H1 (cell line): ENCODE results near the gene FAN1. TPM values are rescaled to one million over a fixed set of nuclear protein-coding genes. Genes with fewer than 3 reads are reported as not detected.

Experiments
- CTCF ChIA-PET: fragments of 300-600 bp; sonication (Branson Sonifier 250); formaldehyde crosslinking; loops from one replicate; lab custom pipeline; 2021; ENCODE audit not compliant: partially characterized antibody; lab: Charles Lee
- POLR2A ChIA-PET: fragments of 300-600 bp; sonication (Branson Sonifier 250); formaldehyde crosslinking; loops from one replicate; lab custom pipeline; 2021; ENCODE audit warnings: inconsistent platforms; ENCODE audit not compliant: partially characterized antibody; lab: Charles Lee
- DNase-seq, 2 experiments: peaks; one replicate each; pipeline versions ENCODE4 v3.0.0 to v3.0.0-alpha.2; 2010 to 2022; ENCODE audit warnings: low spot score in 2 of 2, low read depth in 1 of 2, mixed read lengths in 1 of 2
- FAIRE-seq: peaks from 2 replicates; lab custom pipeline; 2011; peaks lifted over from hg19 to GRCh38; lab: Jason Lieb, UNC
- H2AFZ ChIP-seq: 2 replicates; pipeline ENCODE4 v1.8.1; 2012; ENCODE audit warnings: low read length, inconsistent platforms
- H2AK5ac ChIP-seq: 2 replicates; pipeline ENCODE4 v1.6.1; 2013; ENCODE audit warnings: low read depth, low read length
- H2BK120ac ChIP-seq: replicated peaks from 2 replicates; pipeline ENCODE3; 2013; ENCODE audit warnings: low read depth, low read length, inconsistent platforms
- H2BK12ac ChIP-seq: 2 replicates; pipeline ENCODE4 v1.6.1; 2013; ENCODE audit warnings: low read depth, low read length
- H2BK15ac ChIP-seq: 2 replicates; pipeline ENCODE4 v1.6.1; 2013; ENCODE audit warnings: low read length
- H2BK20ac ChIP-seq: 2 replicates; pipeline ENCODE4 v1.6.1; 2013; ENCODE audit warnings: low read length
- H2BK5ac ChIP-seq: 2 replicates; pipeline ENCODE4 v1.6.1; 2013; ENCODE audit warnings: low read depth, low read length
- H3K14ac ChIP-seq: 2 replicates; pipeline ENCODE4 v1.6.1; 2013; ENCODE audit warnings: inconsistent platforms; ENCODE audit not compliant: insufficient read length
- H3K18ac ChIP-seq: 2 replicates; pipeline ENCODE4 v1.6.1; 2013; ENCODE audit warnings: low read length; ENCODE audit errors: extremely low read depth
- H3K23ac ChIP-seq: 2 replicates; pipeline ENCODE4 v1.6.1; 2013; ENCODE audit warnings: inconsistent platforms; ENCODE audit not compliant: insufficient read length
- H3K23me2 ChIP-seq: 2 replicates; pipeline ENCODE4 v1.6.1; 2013; ENCODE audit warnings: low read depth, low read length
- H3K27ac ChIP-seq: 2 replicates; pipeline ENCODE4 v1.6.1; 2011; ENCODE audit warnings: low read depth, low read length, inconsistent platforms
- H3K27me3 ChIP-seq, 4 experiments: replicated peaks in 1 of 4; 1 replicate in 1 of 4; 2 replicates in 3 of 4; pipeline versions ENCODE4 v1.6.1 to v1.8.1; 2011 to 2013; ENCODE audit warnings: low read length in 3 of 4, mild to moderate bottlenecking in 3 of 4, inconsistent platforms in 2 of 4, mixed read lengths in 2 of 4, moderate library complexity in 1 of 4; ENCODE audit not compliant: control insufficient read depth in 3 of 4, insufficient read depth in 3 of 4; ENCODE audit errors: extremely low read depth in 1 of 4
- H3K36me3 ChIP-seq, 4 experiments: 2 replicates each; pipeline versions ENCODE4 v1.6.1 to v1.8.1; 2011 to 2013; ENCODE audit warnings: mild to moderate bottlenecking in 4 of 4, low read length in 3 of 4, moderate library complexity in 2 of 4, control low read depth in 1 of 4, inconsistent platforms in 1 of 4; ENCODE audit not compliant: insufficient read depth in 4 of 4, control insufficient read depth in 2 of 4
- H3K4ac ChIP-seq: replicated peaks from 2 replicates; pipeline ENCODE3; 2013; ENCODE audit warnings: low read length, low read depth, mixed read lengths, inconsistent platforms; ENCODE audit not compliant: insufficient read length
- H3K4me1 ChIP-seq, 4 experiments: replicated peaks in 1 of 4; 1 replicate in 1 of 4; 2 replicates in 3 of 4; pipeline versions ENCODE4 v1.6.1 to v1.8.1; 2011 to 2013; ENCODE audit warnings: low read length in 3 of 4, inconsistent platforms in 2 of 4, mixed read lengths in 1 of 4; ENCODE audit not compliant: insufficient read depth in 4 of 4, control insufficient read depth in 3 of 4
- H3K4me2 ChIP-seq, 2 experiments: 2 replicates each; pipeline versions ENCODE4 v1.6.1 to v1.8.1; 2011 to 2013; ENCODE audit warnings: low read depth in 2 of 2, low read length in 2 of 2, control low read depth in 1 of 2, inconsistent platforms in 1 of 2, mild to moderate bottlenecking in 1 of 2; ENCODE audit not compliant: insufficient read depth in 1 of 2
- H3K4me3 ChIP-seq, 4 experiments: fragments of 200-600, 300-600 bp in 1 of 4; sonication (generic), shearing (Covaris generic), sonication (Bioruptor Twin) in 1 of 4; 2 replicates each; pipeline versions ENCODE4 v1.5.1 to v1.8.1; 2011 to 2016; ENCODE audit warnings: low read length in 4 of 4, low read depth in 3 of 4, control low read depth in 2 of 4, inconsistent platforms in 2 of 4, mild to moderate bottlenecking in 2 of 4, mixed read lengths in 1 of 4, moderate library complexity in 1 of 4; ENCODE audit not compliant: insufficient read depth in 2 of 4; ENCODE audit errors: extremely low read depth in 1 of 4
- H3K56ac ChIP-seq: replicated peaks from 2 replicates; pipeline ENCODE3; 2013; ENCODE audit warnings: low read depth, mild to moderate bottlenecking, mixed read lengths, low read length, inconsistent platforms; ENCODE audit not compliant: insufficient read length
- H3K79me1 ChIP-seq: 2 replicates; pipeline ENCODE4 v1.6.1; 2013; ENCODE audit warnings: low read depth, low read length, control low read depth
- H3K79me2 ChIP-seq, 2 experiments: 2 replicates each; pipeline versions ENCODE4 v1.6.1 to v1.8.1; 2012 to 2013; ENCODE audit warnings: low read length in 2 of 2, mild to moderate bottlenecking in 2 of 2, inconsistent platforms in 1 of 2; ENCODE audit not compliant: insufficient read depth in 2 of 2, control insufficient read depth in 1 of 2
- H3K9ac ChIP-seq, 4 experiments: replicated peaks in 1 of 4; 1 replicate in 1 of 4; 2 replicates in 3 of 4; pipeline versions ENCODE4 v1.6.1 to v1.8.1; 2011 to 2013; ENCODE audit warnings: low read depth in 3 of 4, low read length in 3 of 4, control low read depth in 2 of 4, mild to moderate bottlenecking in 2 of 4, moderate library complexity in 2 of 4, inconsistent platforms in 1 of 4; ENCODE audit errors: extremely low read depth in 1 of 4
- H3K9me3 ChIP-seq, 2 experiments: 2 replicates each; pipeline versions ENCODE4 v1.6.1 to v1.8.1; 2012 to 2013; ENCODE audit warnings: mild to moderate bottlenecking in 2 of 2, moderate library complexity in 2 of 2, control low read depth in 1 of 2, inconsistent platforms in 1 of 2, low read depth in 1 of 2, low read length in 1 of 2, mixed read lengths in 1 of 2; ENCODE audit not compliant: insufficient read depth in 2 of 2
- H4K20me1 ChIP-seq, 2 experiments: replicated peaks in 1 of 2; 2 replicates each; pipeline versions ENCODE3 to v1.8.1; 2011 to 2013; ENCODE audit warnings: inconsistent platforms in 2 of 2, low read length in 2 of 2, mild to moderate bottlenecking in 1 of 2; ENCODE audit not compliant: insufficient read depth in 2 of 2, control insufficient read depth in 1 of 2
- H4K5ac ChIP-seq: 2 replicates; pipeline ENCODE4 v1.6.1; 2013; ENCODE audit warnings: low read length, low read depth, mixed read lengths, inconsistent platforms; ENCODE audit not compliant: insufficient read length
- H4K8ac ChIP-seq: 2 replicates; pipeline ENCODE4 v1.8.0; 2013; ENCODE audit warnings: mild to moderate bottlenecking, moderate library complexity, low read length, inconsistent platforms; ENCODE audit not compliant: insufficient read depth; ENCODE audit errors: extremely low read depth
- H4K91ac ChIP-seq: replicated peaks from 2 replicates; pipeline ENCODE3; 2013; ENCODE audit warnings: low read length, mixed read lengths, inconsistent platforms; ENCODE audit not compliant: insufficient read length
- BACH1 ChIP-seq: IDR thresholded peaks from 2 replicates; pipeline ENCODE4 v1.6.1; 2012; ENCODE audit warnings: low read length, improper control_type of control experiment
- SP1 ChIP-seq: IDR thresholded peaks from 2 replicates; pipeline ENCODE4 v1.6.1; 2011; ENCODE audit warnings: low read depth, low read length
- WGBS, 2 experiments: shearing (Covaris generic) in 1 of 2; methylation state at CpG; one replicate each; pipeline versions ENCODE4 v1.1.6 to v1.1.7; 2013 to 2015; ENCODE audit warnings: low lambda C conversion rate in 2 of 2, mixed read lengths in 2 of 2, inconsistent platforms in 1 of 2, low coverage in 1 of 2, missing lambda C conversion rate in 1 of 2; ENCODE audit not compliant: insufficient replicate concordance in 2 of 2, insufficient coverage in 1 of 2, insufficient read length in 1 of 2; ENCODE audit errors: extremely low coverage in 1 of 2, missing lambda C conversion rate in 1 of 2; 5-methylcytosine and 5-hydroxymethylcytosine counted together
- polyA plus RNA-seq, 7 experiments: library from polyadenylated mRNA; depleted of rRNA in 3 of 7; stranded (reverse) in 5 of 7; unstranded in 2 of 7; fragments of >200 nt in 5 of 7; fragments of 200-250 nt in 2 of 7; gene quantifications; 1 replicate in 5 of 7; 2 replicates in 1 of 7; 4 replicates in 1 of 7; pipeline versions ENCODE4 v1.2.1 to v1.2.3, GENCODE V29; 2011 to 2013; ENCODE audit warnings: missing spikeins in 2 of 7, mixed read lengths in 2 of 7
- total RNA-seq: library from RNA; stranded (reverse); fragmentation: NEBNext Ultra II Directional; extraction: Animal tissue kit (Norgen Biotek cat#: 25700); gene quantifications from 2 replicates; pipeline ENCODE4 v1.2.1, GENCODE V29; 2021
- TF ChIP-seq, protein P1 (sequence below): IDR thresholded peaks from 2 replicates; pipeline ENCODE4 v1.6.1; 2011; ENCODE audit warnings: low read length, improper control_type of control experiment

The FAN1 gene
- total and polyA plus RNA-seq, 2 of the 8 experiments (the other 6 are each of a cell fraction or from before 2014, with no cell fraction given), result 8.6 to 24.9 TPM

DNA sequence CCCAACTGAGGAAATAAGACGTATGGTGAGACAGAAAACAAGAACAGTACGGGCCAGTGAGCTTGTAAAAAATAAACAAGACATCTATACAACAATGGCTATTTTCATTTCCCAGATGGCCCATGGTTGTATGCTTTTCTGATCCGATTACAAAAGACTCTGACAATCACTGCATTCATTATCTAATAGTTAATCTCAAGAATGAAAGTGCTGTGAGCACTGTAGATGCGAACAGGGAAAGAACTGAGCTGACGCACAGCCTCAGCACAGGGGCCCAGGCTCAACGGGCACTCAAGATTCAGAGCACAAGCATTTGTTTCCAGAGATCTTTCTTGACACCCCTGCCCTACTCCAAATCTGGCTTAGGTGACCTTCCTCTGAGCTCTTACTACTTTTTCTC lies 80.8 kb downstream of the FAN1 start:
- POLR2A ChIA-PET, result interaction anchor here (1.0 to 1.3 kb wide), 4 partner anchors 9 to 62 kb away, joined by 3 to 5 read pairs (median 4); no protein-coding TSS in a partner anchor

More for the DNA sequence above, 80.8 kb downstream of the FAN1 start:
- H3K79me2 ChIP-seq, result peaks cover 0 to 11% of the 10 kb centered on the region in 2 experiments; a peak in 1 of 4 replicates
- H4K91ac ChIP-seq, result no peak overlapping the region
- no peaks in the 10 kb centered on the region for H4K20me1 ChIP-seq
- DNase-seq (no peak), FAIRE-seq (no peak)
- no peak overlapping the region for H2BK15ac ChIP-seq
- H3K27me3 ChIP-seq, result no peaks in the 10 kb centered on the region; a peak in 1 of 7 replicates
- CTCF ChIA-PET, result interaction anchor here (0.5 to 1.3 kb wide), 3 partner anchors 22 to 214 kb away, joined by 3 to 4 read pairs (median 3); no protein-coding TSS in a partner anchor
- H3K4ac ChIP-seq, result no peak overlapping the region
- no peak overlapping the region for H4K8ac ChIP-seq
- H3K79me1 ChIP-seq, result peaks cover 2% of the 10 kb centered on the region; the same call in 1 of the 2 replicates
- H3K36me3 ChIP-seq, result peaks cover 0 to 4% (median 0%) of the 10 kb centered on the region in 4 experiments; a peak in 1 of 8 replicates
- no peaks in the 10 kb centered on the region for H3K9me3 ChIP-seq
- H2AK5ac ChIP-seq, result no peak overlapping the region
- no peak overlapping the region for H3K14ac ChIP-seq
- no peaks in the 10 kb centered on the region for H3K4me1 ChIP-seq
- no peak overlapping the region for H2BK12ac ChIP-seq
- no peak overlapping the region for H3K27ac ChIP-seq
- no peak overlapping the region for H4K5ac ChIP-seq
- H2BK5ac ChIP-seq, result no peak overlapping the region
- H3K4me2 ChIP-seq, result no peak overlapping the region
- 91% methylated on average over 6 of the region's 6 CpGs; no CpG with 5 or more reads in 1 of the 2 experiments for WGBS, 2 experiments
- H3K23ac ChIP-seq, result no peak overlapping the region
- no peak overlapping the region for H2BK20ac ChIP-seq
- H2AFZ ChIP-seq, result no peak overlapping the region
- H3K23me2 ChIP-seq, result no peaks in the 10 kb centered on the region
- TF ChIP-seq, protein P1, sequence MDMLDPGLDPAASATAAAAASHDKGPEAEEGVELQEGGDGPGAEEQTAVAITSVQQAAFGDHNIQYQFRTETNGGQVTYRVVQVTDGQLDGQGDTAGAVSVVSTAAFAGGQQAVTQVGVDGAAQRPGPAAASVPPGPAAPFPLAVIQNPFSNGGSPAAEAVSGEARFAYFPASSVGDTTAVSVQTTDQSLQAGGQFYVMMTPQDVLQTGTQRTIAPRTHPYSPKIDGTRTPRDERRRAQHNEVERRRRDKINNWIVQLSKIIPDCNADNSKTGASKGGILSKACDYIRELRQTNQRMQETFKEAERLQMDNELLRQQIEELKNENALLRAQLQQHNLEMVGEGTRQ, result no peak
- TF ChIP-seq BACH1 (no peak), SP1 (no peak)
- H3K4me3 ChIP-seq, result no peak overlapping the region
- H2BK120ac ChIP-seq, result no peak overlapping the region
- no peak overlapping the region for H3K56ac ChIP-seq
- no peak overlapping the region for H3K18ac ChIP-seq
- no peak overlapping the region for H3K9ac ChIP-seq
